NCI-H1105 (cell line): Measurements from ENCODE around the gene LIM2.

Source experiments
- DNase-seq: peaks from one replicate; lab custom pipeline; 2025; lab: John Stamatoyannopoulos, UW

Gene LIM2

DNA sequence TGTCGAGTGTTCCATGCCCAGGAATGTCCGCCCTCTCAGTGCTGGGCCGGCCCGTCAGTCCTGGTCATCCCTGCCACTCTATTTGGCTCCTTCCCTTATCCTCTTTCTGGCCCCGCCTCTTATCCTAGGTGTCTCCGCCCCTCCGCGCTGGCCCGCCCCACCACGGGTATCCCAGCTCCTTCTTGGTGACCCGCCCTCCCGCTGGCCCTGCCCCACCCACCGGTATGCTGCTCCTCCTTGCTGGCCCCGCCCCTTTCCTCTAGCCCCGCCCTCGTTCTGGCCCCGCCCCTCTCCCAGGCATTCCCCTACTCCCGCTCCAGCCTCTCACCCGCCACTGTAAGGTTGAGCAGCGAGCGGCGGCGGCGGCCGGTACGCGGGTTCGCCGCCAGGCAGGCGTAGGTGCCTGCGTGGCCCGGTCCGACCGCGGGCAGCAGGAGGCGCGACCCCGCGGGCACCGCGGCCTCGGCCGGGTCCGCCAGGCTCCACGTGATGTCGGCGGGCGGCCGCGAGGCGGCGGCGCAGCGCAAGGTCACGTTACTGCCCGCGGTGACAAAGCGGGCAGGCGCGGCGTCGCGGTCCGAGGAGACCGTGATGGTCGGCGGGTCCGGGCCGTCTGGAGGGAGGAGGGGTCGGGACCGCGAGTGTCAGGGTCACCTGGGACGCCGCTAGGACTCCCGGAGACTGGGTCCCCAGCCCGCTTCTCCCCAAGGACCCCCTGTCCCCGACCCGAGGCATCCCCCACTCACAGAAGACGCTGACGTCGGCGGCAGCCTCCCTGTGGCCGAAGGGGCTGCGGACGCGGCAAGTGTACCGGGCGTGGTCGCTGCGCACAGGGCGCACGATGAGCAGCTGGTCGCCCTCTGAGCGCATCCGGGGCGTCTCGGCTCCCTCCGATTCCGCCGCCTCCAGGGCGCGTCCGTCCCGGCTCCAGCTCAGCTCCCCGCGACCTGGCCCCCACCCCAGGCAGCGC is 47.8 kb downstream of the LIM2 start:
- DNase-seq, result no peak

DNA sequence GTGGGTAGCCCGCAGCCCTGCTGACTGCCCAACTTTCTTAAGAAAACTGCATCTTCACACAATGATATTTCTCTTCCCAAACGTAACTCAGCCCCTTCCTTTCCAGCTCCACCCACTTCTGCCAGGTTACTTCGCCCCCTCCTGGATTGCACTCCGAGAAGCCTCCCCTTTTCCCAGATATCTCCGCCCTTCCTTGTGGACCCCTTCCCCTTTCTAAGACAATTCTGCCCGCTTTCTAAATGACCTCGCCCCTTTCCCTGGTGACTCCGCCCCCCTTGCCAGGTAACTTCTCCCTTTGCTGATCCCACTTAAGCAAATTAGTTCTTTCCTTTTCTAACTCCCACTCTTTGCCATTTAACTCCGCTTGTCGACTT is 48.5 kb downstream of the LIM2 start:
- no peak for DNase-seq

DNA sequence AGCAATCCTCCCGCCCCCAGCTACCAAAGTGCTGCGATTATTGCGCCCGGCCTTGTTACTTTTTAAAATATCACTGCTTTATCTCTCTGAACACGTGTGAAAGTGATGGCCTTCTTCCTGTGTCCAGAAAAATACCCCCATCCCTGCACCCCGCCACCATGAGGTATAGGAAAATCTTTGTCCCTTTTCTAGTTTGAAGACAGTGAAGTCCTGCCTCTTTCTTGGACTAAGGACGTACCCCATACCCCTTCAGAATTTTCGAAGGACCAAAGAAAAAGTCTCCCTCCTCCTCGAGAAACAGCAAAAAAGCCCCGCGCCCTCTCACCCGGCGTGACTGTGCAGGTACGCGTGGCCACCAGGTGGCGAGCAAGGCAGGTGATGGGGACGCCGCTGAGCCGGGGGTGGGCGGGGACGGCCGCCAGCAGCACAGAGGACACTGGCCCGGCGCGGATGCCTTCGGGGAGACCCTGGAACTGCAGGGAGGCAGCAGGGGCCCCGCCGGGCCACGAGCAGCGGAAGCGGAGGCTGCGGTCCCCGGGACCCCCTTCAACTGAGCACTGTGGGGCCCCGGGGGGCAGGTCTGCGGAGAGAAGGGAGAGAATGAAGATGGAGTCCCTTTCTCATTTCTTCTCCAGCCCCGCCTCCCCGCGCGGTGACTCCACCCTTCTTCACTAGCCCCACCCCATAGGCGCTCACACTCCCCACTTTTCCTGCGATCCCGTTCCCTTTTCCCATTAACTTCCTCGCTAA is 49.0 kb downstream of the LIM2 start:
- no peak for DNase-seq

DNA sequence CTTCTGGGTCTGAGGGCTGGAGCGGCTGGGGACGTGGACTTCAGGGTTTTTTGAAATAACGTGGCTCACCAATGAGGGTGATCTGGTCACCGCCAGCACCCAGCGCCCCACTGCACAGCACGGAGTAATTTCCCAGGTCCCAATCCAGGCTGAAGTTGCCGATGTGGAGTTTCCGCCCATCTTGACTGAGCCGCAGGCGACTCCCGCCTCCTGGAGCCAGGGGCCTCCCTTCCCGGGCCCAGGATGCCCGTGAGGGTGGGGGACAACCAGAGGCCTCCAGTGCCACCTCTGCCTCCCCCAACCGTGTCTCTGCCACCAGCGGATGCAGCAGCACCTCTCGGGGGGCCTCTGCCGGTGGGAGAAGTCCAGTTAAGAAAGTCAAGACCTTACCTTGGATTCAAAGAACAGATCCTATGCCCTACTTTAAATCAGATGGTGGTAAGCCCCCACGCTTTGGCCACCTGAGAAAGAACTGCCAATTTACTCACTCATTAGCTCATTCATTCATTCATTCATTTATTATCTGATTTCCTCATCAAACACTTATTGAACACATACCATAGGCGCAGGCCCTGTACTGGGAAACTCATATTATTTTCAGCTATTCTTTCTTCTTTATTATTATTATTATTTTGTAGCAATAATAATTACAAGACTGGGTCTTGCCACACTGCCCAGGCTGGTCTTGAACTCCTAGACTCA is 49.8 kb downstream of the LIM2 start:
- no peak for DNase-seq

DNA sequence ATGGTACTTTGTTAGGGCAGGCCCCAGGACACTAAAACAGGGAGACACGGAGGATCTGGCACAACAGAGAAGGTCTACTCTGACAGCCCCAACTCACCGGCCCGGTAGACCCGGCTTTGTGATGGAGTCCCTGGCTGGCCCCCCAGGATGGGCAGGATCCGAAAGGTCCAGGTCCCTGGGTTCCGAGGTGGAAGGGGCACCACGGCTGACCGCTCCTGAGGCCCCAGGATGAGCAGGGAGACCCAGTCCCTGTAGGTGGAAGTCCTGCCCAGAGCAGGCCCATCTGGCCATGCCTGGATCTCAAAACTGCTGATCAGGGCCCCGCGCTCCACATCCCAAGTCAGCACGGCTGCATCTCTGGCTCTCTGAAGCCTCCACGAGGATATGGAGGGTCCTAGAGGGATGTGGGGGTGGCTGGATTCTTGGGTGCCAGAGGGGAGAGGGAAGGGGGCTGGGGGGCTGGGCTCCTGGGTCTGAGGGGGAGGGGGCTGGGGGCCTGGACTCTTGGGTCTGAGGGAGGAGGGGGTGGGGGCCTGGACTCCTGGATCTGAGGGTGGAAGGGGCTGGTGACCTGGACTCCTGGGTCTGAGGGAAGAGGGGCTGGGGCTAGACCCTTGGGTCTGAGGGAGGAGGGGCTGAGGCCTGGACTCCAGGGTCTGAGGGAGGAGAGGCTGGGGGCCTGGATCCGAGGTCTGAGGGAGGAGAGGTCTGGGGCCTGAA is 50.5 kb downstream of the LIM2 start:
- no peak for DNase-seq

DNA sequence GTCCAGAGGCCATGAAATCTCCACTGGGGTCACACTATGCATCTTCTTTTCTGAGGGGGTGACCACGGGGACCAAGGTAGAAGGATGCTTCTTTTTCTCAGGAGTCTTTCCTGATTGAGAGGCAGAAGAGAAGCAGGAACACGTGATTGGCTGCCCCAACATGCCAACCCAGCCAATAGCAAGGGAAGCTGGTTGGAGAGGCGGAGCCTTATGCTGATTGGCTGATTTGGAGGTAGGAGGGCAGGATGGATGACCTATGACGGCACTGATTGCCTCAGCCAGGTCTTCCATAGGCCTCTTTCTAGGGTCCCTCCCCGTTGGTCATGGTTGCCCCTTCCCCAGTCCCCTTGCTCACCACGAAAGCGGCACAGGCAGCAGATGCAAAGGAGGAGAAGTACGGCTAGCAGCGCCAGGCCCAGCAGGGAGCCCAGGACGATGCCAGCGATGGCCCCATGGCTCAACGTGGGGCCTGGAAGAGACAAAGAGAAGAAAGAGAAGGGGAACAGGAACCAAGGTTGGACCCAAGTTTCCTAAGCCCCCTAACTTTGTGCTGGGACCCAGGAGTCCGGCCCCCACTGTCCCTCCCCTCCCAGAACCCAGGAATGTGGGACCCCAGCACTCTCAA is 53.8 kb downstream of the LIM2 start:
- no peak for DNase-seq

DNA sequence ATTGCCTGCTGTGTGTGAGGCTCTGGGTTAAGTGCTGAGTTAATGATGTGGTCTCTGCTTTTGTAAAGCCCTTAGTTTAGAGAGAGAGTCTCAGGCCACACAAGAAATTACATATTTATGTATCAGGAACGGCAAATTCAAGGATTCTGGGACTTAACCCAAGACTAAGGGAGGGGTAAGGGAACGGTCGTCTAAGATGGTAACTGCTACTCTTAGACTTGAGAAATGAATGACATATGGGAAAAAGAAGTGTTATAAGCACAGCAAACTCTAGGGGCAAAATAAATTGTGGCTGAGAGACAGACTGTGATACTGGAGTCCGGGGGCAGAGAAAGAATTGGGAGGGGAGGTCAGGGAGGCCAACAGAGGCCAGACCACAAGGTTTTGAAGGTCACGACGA is 56.1 kb downstream of the LIM2 start:
- no peak for DNase-seq

DNA sequence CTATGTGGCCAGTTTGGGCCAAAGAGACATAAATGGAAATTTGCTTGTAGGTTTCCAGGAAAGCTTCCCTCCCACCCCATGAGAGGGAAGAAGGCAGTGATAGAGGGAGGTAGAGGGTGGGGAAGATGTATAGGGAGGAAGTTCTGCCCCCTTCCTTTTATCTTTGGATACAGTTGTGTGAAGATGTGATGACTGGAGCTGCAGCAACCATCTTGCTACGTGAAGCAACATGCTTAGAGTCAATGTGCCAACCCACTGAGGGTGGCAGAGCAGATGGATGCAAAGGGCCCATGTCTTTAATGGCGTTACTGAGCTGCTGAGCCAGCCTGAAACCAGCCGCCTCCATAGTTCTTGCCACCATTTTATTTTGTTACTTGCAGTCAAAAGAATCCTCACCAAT is 56.6 kb downstream of the LIM2 start:
- no peak for DNase-seq

DNA sequence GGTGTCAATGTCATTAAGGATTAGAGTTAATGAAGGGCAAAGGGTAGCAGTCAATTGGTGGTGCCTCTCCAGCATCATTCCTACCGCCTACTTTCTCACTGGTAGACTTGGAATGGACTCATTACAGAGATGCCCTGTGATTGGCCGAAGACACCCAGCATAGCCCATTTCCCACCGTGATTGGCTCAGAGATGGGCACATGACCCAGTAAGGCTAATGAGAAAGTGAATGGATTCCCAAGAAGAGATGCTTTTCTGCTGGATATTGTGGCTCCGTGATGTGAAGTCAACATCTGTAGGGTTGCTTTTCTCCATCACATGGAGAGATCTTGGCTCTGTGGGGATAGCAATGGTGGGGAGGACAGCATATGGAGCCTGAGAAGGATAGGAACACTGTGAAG is 57.4 kb downstream of the LIM2 start:
- DNase-seq, result no peak
